Transverse colon (tissue), 4 donors: ENCODE measurements around the gene SLC14A1.

Source experiments
- EP300 ChIP-seq: sonication (generic); formaldehyde crosslinking; IDR thresholded peaks from one replicate; pipeline ENCODE4 v1.6.1; 2017; ENCODE audit warnings: antibody characterized with exemption, low read depth
- POLR2A ChIP-seq: fragments of 450-650 bp; IDR thresholded peaks from one replicate; pipeline ENCODE4 v1.6.1; 2016; ENCODE audit warnings: antibody characterized with exemption, mild to moderate bottlenecking, moderate library complexity
- POLR2AphosphoS5 ChIP-seq, 3 donors: sonication (generic); formaldehyde crosslinking; IDR thresholded peaks; one replicate each; pipeline ENCODE4 v1.6.1; 2016; ENCODE audit warnings: antibody characterized with exemption in 3 of 3
- TF ChIP-seq, protein P1 (sequence below), 5 experiments: fragments of 200-600 bp in 3 of 5; fragments of 450-650 bp in 2 of 5; sonication (generic) in 3 of 5; IDR thresholded peaks; 1 replicate in 2 of 5; 2 replicates in 3 of 5; pipeline ENCODE4 v1.5.1; 2016 to 2017; ENCODE audit warnings: antibody characterized with exemption in 5 of 5, inconsistent platforms in 3 of 5, mild to moderate bottlenecking in 2 of 5, moderate library complexity in 1 of 5

- TF ChIP-seq, protein P1, sequence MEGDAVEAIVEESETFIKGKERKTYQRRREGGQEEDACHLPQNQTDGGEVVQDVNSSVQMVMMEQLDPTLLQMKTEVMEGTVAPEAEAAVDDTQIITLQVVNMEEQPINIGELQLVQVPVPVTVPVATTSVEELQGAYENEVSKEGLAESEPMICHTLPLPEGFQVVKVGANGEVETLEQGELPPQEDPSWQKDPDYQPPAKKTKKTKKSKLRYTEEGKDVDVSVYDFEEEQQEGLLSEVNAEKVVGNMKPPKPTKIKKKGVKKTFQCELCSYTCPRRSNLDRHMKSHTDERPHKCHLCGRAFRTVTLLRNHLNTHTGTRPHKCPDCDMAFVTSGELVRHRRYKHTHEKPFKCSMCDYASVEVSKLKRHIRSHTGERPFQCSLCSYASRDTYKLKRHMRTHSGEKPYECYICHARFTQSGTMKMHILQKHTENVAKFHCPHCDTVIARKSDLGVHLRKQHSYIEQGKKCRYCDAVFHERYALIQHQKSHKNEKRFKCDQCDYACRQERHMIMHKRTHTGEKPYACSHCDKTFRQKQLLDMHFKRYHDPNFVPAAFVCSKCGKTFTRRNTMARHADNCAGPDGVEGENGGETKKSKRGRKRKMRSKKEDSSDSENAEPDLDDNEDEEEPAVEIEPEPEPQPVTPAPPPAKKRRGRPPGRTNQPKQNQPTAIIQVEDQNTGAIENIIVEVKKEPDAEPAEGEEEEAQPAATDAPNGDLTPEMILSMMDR (IDR thresholded peaks at IDR 0.05), result no peak
- TF ChIP-seq EP300 (no peak), POLR2AphosphoS5 (IDR thresholded peaks at IDR 0.05) (no peak), POLR2A (no peak)
Observed at GRCh38 chr18:45677276-45677807, 46.6 kb upstream of the SLC14A1 start.
